Smooth muscle cell (in vitro differentiated cells): ENCODE results near the gene ZBTB2. TPM values are rescaled to one million over a fixed set of nuclear protein-coding genes. Genes with fewer than 3 reads are reported as not detected.
A peak's percentile ranks its signal among the peaks of the same experiment; 100 is the strongest.
"Not testable (repeated sequence)": the region's sequence is repeated elsewhere in the genome, so short reads cannot be mapped to it uniquely, and the experiment has no call there.

Experiments
- DNase-seq: peaks from one replicate; lab custom pipeline; 2025; ENCODE audit not compliant: unreplicated experiment; lab: John Stamatoyannopoulos, UW
- H2AFZ ChIP-seq: fragments of 200-600 bp; sonication (generic); 2 replicates; pipeline ENCODE4 v1.6.0; 2016; ENCODE audit warnings: antibody characterized with exemption, low read depth, mild to moderate bottlenecking
- H3F3A ChIP-seq: fragments of 200-600 bp; sonication (generic); 2 replicates; pipeline ENCODE4 v1.6.0; 2017; ENCODE audit warnings: antibody characterized with exemption, low read depth
- H3K27ac ChIP-seq: fragments of 200-600 bp; sonication (generic); 2 replicates; pipeline ENCODE4 v1.5.1; 2016; ENCODE audit warnings: low read depth, mild to moderate bottlenecking
- H3K27me3 ChIP-seq: fragments of 200-600 bp; sonication (generic); 2 replicates; pipeline ENCODE4 v1.6.1; 2016; ENCODE audit warnings: low read depth, mild to moderate bottlenecking
- H3K36me3 ChIP-seq: fragments of 200-600 bp; sonication (generic); 2 replicates; pipeline ENCODE4 v1.5.1; 2016; ENCODE audit warnings: low read depth
- H3K4me1 ChIP-seq: fragments of 200-600 bp; sonication (generic); 2 replicates; pipeline ENCODE4 v1.5.1; 2016; ENCODE audit warnings: low read depth
- H3K4me2 ChIP-seq: fragments of 200-600 bp; sonication (generic); 2 replicates; pipeline ENCODE4 v1.6.0; 2016; ENCODE audit warnings: mild to moderate bottlenecking
- H3K4me3 ChIP-seq: fragments of 200-600 bp; sonication (generic); 2 replicates; pipeline ENCODE4 v1.5.1; 2016; ENCODE audit warnings: mild to moderate bottlenecking
- H3K79me2 ChIP-seq: fragments of 200-600 bp; sonication (generic); 2 replicates; pipeline ENCODE4 v1.6.0; 2016; ENCODE audit warnings: low read depth, mild to moderate bottlenecking
- H3K9ac ChIP-seq: fragments of 200-600 bp; sonication (generic); 2 replicates; pipeline ENCODE4 v1.6.0; 2016; ENCODE audit warnings: low read depth
- H3K9me3 ChIP-seq: fragments of 200-600 bp; sonication (generic); replicated peaks from 2 replicates; pipeline ENCODE4 v1.5.1; 2016; ENCODE audit warnings: low read depth
- H4K20me1 ChIP-seq: fragments of 200-600 bp; sonication (generic); 2 replicates; pipeline ENCODE4 v1.6.0; 2016; ENCODE audit warnings: low read depth
- WGBS: methylation state at CpG from one replicate; pipeline ENCODE4 v1.1.7; 2016; ENCODE audit warnings: low lambda C conversion rate; 5-methylcytosine and 5-hydroxymethylcytosine counted together
- polyA plus RNA-seq: library from polyadenylated mRNA; unstranded; fragments of >200 nt; fragmentation: Nextera tagmentation; extraction: Ambion mirVana; gene quantifications from 2 replicates; pipeline ENCODE4 v1.2.1, GENCODE V29; 2016
- small RNA-seq: library from RNA; depleted of rRNA; stranded (forward); fragments of <200 nt; gene quantifications from one replicate; pipeline ENCODE3, GENCODE V24; 2014
- total RNA-seq: library from RNA; depleted of rRNA; stranded (reverse); fragments of >200 nt; gene quantifications from 2 replicates; pipeline ENCODE4 v1.2.3, GENCODE V29; 2014
- TF ChIP-seq, protein P1 (sequence below): fragments of 200-600 bp; sonication (generic); IDR thresholded peaks from 2 replicates; pipeline ENCODE4 v1.5.1; 2017; ENCODE audit warnings: borderline replicate concordance, mild to moderate bottlenecking, antibody characterized with exemption; ENCODE audit not compliant: insufficient read depth, poor library complexity, severe bottlenecking

Gene ZBTB2
- total and polyA plus RNA-seq, 2 experiments from 2014 or later: 7.1 to 10.7 TPM

DNA sequence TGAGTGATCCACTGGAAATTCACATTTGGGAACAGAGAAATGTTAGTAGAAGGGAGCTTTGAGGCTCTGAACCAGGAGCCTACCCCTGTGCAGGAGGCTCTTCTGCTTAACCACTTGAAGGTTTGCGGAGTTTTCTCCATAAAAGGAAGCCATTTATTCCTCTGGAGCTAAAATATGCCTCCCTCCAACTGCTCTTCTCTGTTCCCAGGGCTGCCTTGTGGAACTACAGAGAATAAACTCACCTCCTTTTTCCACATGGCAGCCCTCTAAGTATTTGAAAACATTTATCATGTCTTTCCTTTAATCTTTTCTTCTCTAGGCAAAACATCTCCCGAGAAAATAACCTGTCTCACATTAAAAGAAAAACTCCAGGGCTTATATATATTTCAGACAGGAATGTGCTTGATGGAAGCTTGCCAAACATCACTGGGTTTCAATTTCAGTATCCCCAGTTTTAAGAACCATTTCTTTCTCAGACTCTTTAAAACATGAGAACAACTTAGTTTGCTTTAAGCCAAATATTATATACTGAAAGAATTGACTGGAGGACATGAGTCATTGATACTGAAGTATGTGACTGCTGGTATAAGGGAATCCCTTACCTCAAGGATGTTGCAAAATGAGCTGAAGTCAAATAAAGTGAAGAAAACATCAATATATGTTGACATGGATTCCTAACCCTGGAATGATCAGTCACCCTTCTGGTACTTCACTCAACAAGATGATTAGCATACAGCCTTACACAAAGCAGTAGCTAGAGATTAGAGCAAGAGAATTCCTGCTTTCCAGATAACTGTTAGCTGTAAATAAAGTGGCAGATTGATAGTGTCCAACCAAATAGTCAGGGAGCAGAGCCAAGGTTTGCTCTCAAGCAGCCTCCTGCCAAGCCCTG, 74.0 kb downstream of the ZBTB2 start:
- 77% methylated on average over 2 of the region's 2 CpGs for WGBS
- H2AFZ ChIP-seq: no peak overlapping the region
- no peaks in the 10 kb centered on the region for H3K4me1 ChIP-seq
- H3F3A ChIP-seq: no peaks in the 10 kb centered on the region
- peak overlapping the region; percentile 52 for H3K27ac ChIP-seq
- H3K36me3 ChIP-seq: no peaks in the 10 kb centered on the region
- no peak overlapping the region for H3K9ac ChIP-seq
- H3K4me3 ChIP-seq: no peak overlapping the region
- DNase-seq: no peak
- TF ChIP-seq, protein P1, sequence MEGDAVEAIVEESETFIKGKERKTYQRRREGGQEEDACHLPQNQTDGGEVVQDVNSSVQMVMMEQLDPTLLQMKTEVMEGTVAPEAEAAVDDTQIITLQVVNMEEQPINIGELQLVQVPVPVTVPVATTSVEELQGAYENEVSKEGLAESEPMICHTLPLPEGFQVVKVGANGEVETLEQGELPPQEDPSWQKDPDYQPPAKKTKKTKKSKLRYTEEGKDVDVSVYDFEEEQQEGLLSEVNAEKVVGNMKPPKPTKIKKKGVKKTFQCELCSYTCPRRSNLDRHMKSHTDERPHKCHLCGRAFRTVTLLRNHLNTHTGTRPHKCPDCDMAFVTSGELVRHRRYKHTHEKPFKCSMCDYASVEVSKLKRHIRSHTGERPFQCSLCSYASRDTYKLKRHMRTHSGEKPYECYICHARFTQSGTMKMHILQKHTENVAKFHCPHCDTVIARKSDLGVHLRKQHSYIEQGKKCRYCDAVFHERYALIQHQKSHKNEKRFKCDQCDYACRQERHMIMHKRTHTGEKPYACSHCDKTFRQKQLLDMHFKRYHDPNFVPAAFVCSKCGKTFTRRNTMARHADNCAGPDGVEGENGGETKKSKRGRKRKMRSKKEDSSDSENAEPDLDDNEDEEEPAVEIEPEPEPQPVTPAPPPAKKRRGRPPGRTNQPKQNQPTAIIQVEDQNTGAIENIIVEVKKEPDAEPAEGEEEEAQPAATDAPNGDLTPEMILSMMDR: no peak
- no peaks in the 10 kb centered on the region for H3K79me2 ChIP-seq
- H4K20me1 ChIP-seq: no peaks in the 10 kb centered on the region
- H3K4me2 ChIP-seq: no peak overlapping the region
- H3K27me3 ChIP-seq: no peaks in the 10 kb centered on the region
- no peaks in the 10 kb centered on the region for H3K9me3 ChIP-seq

DNA sequence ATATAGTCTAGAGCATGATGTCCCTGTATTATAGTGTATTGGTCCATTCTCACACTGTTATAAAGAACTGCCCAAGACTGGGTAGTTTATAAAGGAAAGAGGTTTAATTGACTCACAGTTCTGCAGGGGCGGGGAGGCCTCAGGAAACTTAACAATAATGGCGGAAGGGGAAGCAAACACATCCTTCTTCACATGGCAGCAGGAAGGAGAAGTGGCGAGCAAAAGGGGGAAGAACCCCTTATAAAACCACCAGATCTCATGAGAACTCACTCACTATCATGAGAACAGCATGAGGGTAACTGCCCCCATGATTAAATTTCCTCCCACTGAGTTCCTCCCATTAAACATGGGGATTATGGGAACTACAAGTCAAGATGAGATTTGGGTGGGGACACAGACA, 75.7 kb downstream of the ZBTB2 start:
- not testable (repeated sequence) for H3K27me3 ChIP-seq, H3K27ac ChIP-seq, H3K4me1 ChIP-seq, H4K20me1 ChIP-seq, H3K4me3 ChIP-seq, H3F3A ChIP-seq, H3K4me2 ChIP-seq, H3K9me3 ChIP-seq, H3K9ac ChIP-seq, H2AFZ ChIP-seq, H3K36me3 ChIP-seq, DNase-seq, H3K79me2 ChIP-seq
- 91% methylated on average over 3 of the region's 3 CpGs for whole genome bisulfite sequencing

Small RNAs within 50 kb of the gene (small RNA-seq; reads per million reads assigned to genes)
- gene RF00019: not detected

Other genes with a start within 250 kb of the ZBTB2 start
- gene AKAP12, start 151.6 kb downstream of the ZBTB2 start, total RNA-seq: 13.3 and 13.8 TPM in 2 replicates
- gene AKAP12, start 151.6 kb downstream of the ZBTB2 start, polyA plus RNA-seq: 10.7 and 23.3 TPM in 2 replicates
- 22.0 and 27.9 TPM in 2 replicates for gene RMND1, start 60.6 kb upstream of the ZBTB2 start, total RNA-seq
- gene RMND1, start 60.6 kb upstream of the ZBTB2 start, polyA plus RNA-seq: 13.0 and 16.2 TPM in 2 replicates
- gene CCDC170, start 102.5 kb upstream of the ZBTB2 start, total RNA-seq: 0.45 and 0.63 TPM in 2 replicates
- 0.05 and 0.27 TPM in 2 replicates for gene CCDC170, start 102.5 kb upstream of the ZBTB2 start, polyA plus RNA-seq